ENCODE results near the gene CORO2B. TPM values are rescaled to one million over a fixed set of nuclear protein-coding genes. Genes with fewer than 3 reads are reported as not detected.
A peak's percentile ranks its signal among the peaks of the same experiment; 100 is the strongest.

The CORO2B gene
- total RNA-seq, 1 donor from 2014 or later = 1.0 TPM

- no peak overlapping the region for H3K27ac ChIP-seq
- H3K79me2 ChIP-seq (ENCODE audit: low read depth) = no peaks in the 10 kb centered on the region
- peak overlapping the region; percentile 88 for H3K27ac Mint-ChIP-seq
- H3K27me3 ChIP-seq = no peaks in the 10 kb centered on the region
- H3K9me3 Mint-ChIP-seq = peaks cover 3% of the 10 kb centered on the region
- H2AFZ ChIP-seq (replicated peaks) = no peak overlapping the region
- DNase-seq (ENCODE audit: low spot score) = peak; percentile 91
- H3K4me3 ChIP-seq = no peak overlapping the region
- H3F3A ChIP-seq (ENCODE audit: low read depth) = peaks cover 17% of the 10 kb centered on the region
- H3K36me3 ChIP-seq = no peaks in the 10 kb centered on the region
- peaks cover 15% of the 10 kb centered on the region for H3K27me3 Mint-ChIP-seq (ENCODE audit: insufficient read depth, low read depth)
- no peaks in the 10 kb centered on the region for H3K9me3 ChIP-seq (ENCODE audit: low read depth)
- peaks cover 64% of the 10 kb centered on the region for H3K4me1 ChIP-seq
- H3K9ac ChIP-seq = no peak overlapping the region
- H4K20me1 ChIP-seq (ENCODE audit: low read depth) = peaks cover 15% of the 10 kb centered on the region
- H3K36me3 Mint-ChIP-seq = peaks cover 5% of the 10 kb centered on the region
- H3K4me3 Mint-ChIP-seq = peak overlapping the region; percentile 75
- TF ChIP-seq EZH2phosphoT487 (IDR thresholded peaks at IDR 0.05) (no peak), EZH2 (IDR thresholded peaks at IDR 0.05) (no peak)
- TF ChIP-seq, protein P1, sequence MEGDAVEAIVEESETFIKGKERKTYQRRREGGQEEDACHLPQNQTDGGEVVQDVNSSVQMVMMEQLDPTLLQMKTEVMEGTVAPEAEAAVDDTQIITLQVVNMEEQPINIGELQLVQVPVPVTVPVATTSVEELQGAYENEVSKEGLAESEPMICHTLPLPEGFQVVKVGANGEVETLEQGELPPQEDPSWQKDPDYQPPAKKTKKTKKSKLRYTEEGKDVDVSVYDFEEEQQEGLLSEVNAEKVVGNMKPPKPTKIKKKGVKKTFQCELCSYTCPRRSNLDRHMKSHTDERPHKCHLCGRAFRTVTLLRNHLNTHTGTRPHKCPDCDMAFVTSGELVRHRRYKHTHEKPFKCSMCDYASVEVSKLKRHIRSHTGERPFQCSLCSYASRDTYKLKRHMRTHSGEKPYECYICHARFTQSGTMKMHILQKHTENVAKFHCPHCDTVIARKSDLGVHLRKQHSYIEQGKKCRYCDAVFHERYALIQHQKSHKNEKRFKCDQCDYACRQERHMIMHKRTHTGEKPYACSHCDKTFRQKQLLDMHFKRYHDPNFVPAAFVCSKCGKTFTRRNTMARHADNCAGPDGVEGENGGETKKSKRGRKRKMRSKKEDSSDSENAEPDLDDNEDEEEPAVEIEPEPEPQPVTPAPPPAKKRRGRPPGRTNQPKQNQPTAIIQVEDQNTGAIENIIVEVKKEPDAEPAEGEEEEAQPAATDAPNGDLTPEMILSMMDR (IDR thresholded peaks at IDR 0.05) = no peak
- H3K4me2 ChIP-seq = peak overlapping the region; percentile 33
- H3K4me1 Mint-ChIP-seq = peaks cover 85% of the 10 kb centered on the region
Measured at GRCh38 chr15:68599560-68600071, 20.8 kb downstream of the CORO2B start.

DNA sequence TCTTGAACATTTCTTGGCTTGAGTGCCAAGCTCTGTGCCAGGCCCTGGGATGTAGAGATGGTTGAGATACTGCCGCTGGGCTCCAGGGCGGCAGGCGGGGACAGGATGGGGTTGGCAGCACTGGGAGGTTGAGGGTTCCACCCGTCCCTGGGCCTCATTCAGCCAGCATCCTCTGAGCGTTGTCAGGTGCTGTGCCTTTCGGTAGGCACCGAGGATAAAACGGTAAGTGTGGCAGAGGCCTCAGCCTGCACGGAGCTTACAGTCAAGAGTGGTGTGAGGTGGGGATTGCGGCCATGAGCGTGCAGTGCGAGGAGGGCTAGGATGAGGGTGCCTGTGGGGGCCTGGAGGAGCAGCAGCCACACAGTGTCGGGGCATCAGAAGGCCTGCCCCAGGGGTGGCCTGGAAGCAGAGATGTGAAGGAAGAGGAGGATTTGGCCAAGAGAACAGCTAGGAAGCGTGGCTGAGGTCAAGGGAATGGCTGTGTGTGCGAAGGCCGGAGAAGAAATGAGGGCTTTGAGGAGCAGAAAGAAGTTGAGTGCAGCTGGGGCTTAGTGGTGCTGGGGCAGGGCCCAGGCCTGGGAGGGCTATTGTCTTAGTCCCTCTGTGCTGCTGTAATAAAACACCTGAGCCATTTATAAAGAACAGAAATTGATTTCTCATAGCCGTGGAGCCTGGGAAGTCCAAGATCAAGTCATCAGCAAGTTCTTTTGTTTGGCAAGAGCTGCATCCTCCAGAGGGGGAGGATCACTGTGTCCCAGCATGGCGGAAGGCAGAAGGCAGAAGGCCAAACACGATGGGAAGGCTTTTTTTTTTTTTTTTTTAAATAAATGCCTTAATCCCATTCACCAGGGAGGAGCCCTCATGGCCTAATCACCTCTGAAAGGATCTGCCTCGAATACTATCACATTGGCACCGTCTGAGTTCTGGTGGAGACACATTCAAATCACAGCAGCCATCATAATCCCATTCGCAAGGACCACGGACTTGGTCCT lies 22.7 kb downstream of the CORO2B start:
- H3K9me3 Mint-ChIP-seq = peaks cover 5% of the 10 kb centered on the region
- no peaks in the 10 kb centered on the region for H3K27me3 ChIP-seq
- no peaks in the 10 kb centered on the region for H3K36me3 ChIP-seq
- peaks cover 8% of the 10 kb centered on the region for H3F3A ChIP-seq (ENCODE audit: low read depth)
- no peak overlapping the region for H3K9ac ChIP-seq
- H3K4me3 Mint-ChIP-seq = peak overlapping the region; percentile 74
- no peak overlapping the region for H2AFZ ChIP-seq (replicated peaks)
- peaks cover 11% of the 10 kb centered on the region for H3K27me3 Mint-ChIP-seq (ENCODE audit: insufficient read depth, low read depth)
- peaks cover 50% of the 10 kb centered on the region for H3K4me1 ChIP-seq
- peak overlapping the region; percentile 98 for H3K27ac Mint-ChIP-seq
- no peak for TF ChIP-seq EZH2 (IDR thresholded peaks at IDR 0.05)
- TF ChIP-seq, protein P1 (IDR thresholded peaks at IDR 0.05) = no peak
- TF ChIP-seq EZH2phosphoT487 (IDR thresholded peaks at IDR 0.05) = no peak
- H4K20me1 ChIP-seq (ENCODE audit: low read depth) = peaks cover 15% of the 10 kb centered on the region
- H3K4me3 ChIP-seq = no peak overlapping the region
- no peak overlapping the region for H3K27ac ChIP-seq
- no peaks in the 10 kb centered on the region for H3K79me2 ChIP-seq (ENCODE audit: low read depth)
- DNase-seq (ENCODE audit: low spot score) = peak; percentile 66
- peaks cover 68% of the 10 kb centered on the region for H3K4me1 Mint-ChIP-seq
- H3K4me2 ChIP-seq = peak overlapping the region; percentile 37
- H3K9me3 ChIP-seq (ENCODE audit: low read depth) = no peaks in the 10 kb centered on the region
- peaks cover 6% of the 10 kb centered on the region for H3K36me3 Mint-ChIP-seq

DNA sequence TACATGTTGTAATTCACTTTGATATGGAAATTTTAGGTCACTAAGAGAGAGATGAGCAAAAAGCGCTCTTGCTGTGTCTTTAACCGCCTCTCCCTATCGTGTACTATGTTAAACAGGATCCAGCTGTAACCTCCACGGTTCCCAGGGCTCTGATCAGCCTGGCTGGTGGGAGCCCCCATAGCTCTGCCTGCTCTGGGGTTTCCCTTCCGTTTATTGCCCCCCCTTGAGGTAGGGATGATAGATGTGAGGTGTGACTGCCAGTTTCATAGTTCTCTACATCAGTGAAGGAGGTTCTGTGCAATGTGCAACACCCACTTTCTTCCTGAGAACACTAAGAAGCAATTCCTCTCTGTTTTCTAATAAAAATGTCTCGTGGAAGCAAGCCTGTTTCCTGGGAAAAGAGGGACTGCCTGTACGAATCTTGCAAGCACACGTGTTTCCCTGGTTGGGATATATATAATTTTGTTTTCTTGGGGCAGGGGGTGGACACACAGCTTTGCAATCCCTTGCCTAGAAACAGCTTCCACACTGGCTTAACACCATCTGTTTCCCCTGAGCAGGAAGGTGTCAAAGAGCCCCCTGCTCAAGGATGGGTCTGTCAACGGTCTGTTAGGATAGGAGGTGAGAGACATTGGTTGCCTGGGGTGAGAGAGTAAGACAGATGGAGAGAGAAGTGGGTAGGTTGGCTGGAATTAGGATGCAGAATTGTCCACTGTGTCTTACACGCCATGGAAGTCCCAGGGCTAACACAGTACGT lies 23.8 kb downstream of the CORO2B start:
- TF ChIP-seq EZH2phosphoT487 (IDR thresholded peaks at IDR 0.05) (no peak), EZH2 (IDR thresholded peaks at IDR 0.05) (no peak)
- TF ChIP-seq, protein P1 (IDR thresholded peaks at IDR 0.05) = no peak

More for the DNA sequence above, 23.8 kb downstream of the CORO2B start:
- Histone ChIP-seq H3K27ac (no peak overlapping the region), H3K36me3 (no peaks in the 10 kb centered on the region), H3F3A (ENCODE audit: low read depth) (peaks cover 8% of the 10 kb centered on the region), H3K4me1 (peaks cover 42% of the 10 kb centered on the region), H3K27me3 (no peaks in the 10 kb centered on the region), H3K4me3 (no peak overlapping the region), H3K9me3 (ENCODE audit: low read depth) (no peaks in the 10 kb centered on the region), H3K9ac (no peak overlapping the region), H2AFZ (replicated peaks) (no peak overlapping the region), H3K4me2 (no peak overlapping the region), H3K79me2 (ENCODE audit: low read depth) (no peaks in the 10 kb centered on the region), H4K20me1 (ENCODE audit: low read depth) (peaks cover 15% of the 10 kb centered on the region)
- Mint-ChIP-seq H3K36me3 (peaks cover 8% of the 10 kb centered on the region), H3K4me1 (peaks cover 67% of the 10 kb centered on the region), H3K27ac (peak overlapping the region; percentile 16), H3K27me3 (ENCODE audit: insufficient read depth, low read depth) (peaks cover 11% of the 10 kb centered on the region), H3K9me3 (peaks cover 8% of the 10 kb centered on the region), H3K4me3 (peak overlapping the region; percentile 8)
- no peak for DNase-seq (ENCODE audit: low spot score)

Measured in neural progenitor cell (in vitro differentiated cells).